Measurements from ENCODE around the gene TSHR.
A peak's percentile ranks its signal among the peaks of the same experiment; 100 is the strongest.

Gene TSHR

GRCh38 chr14:80927083-80927989, 28.1 kb upstream of the TSHR start:
- Histone ChIP-seq H3K36me3 (peaks cover 0 to 51% (median 29%) of the 10 kb centered on the region in 11 experiments; a peak in 16 of 22 replicates), H3K9me3 (replicated peaks in 1 of 11) (peaks cover 13 to 42% (median 24%) of the 10 kb centered on the region in 11 experiments), H3K4me1 (peaks cover 46 to 65% (median 53%) of the 10 kb centered on the region in 10 experiments), H4K20me1 (no peaks in the 10 kb centered on the region), H3K4me2 (peak overlapping the region; percentile 2 to 74 (median 64); a peak in 19 of 22 replicates), H3K9ac (peak overlapping the region in 3 of 11 experiments; percentile 34 to 45 (median 38); a peak in 5 of 22 replicates), H3K27me3 (no peaks in the 10 kb centered on the region), H3K27ac (peak overlapping the region in 8 of 11 experiments; percentile 11 to 97 (median 93); a peak in 14 of 22 replicates), H3K4me3 (no peak overlapping the region)
- no peak for TF ChIP-seq Cebpa-rat (IDR thresholded peaks at IDR 0.05)

- Histone ChIP-seq H3K4me3 (no peak overlapping the region; a peak in 2 of 20 replicates), H3K9me3 (replicated peaks in 1 of 11) (peaks cover 13 to 41% (median 29%) of the 10 kb centered on the region in 11 experiments), H3K27ac (peak overlapping the region in 10 of 11 experiments; percentile 15 to 97 (median 93); a peak in 21 of 22 replicates), H4K20me1 (no peaks in the 10 kb centered on the region), H3K36me3 (peaks cover 0 to 49% (median 27%) of the 10 kb centered on the region in 11 experiments; a peak in 12 of 22 replicates), H3K9ac (peak overlapping the region in 9 of 11 experiments; percentile 51 to 85 (median 76); a peak in 17 of 22 replicates), H3K4me2 (peak overlapping the region; percentile 67 to 88 (median 79); a peak in 21 of 22 replicates), H3K4me1 (peaks cover 58 to 90% (median 75%) of the 10 kb centered on the region in 10 experiments), H3K27me3 (no peaks in the 10 kb centered on the region)
- TF ChIP-seq Cebpa-rat (IDR thresholded peaks at IDR 0.05) = no peak
These were observed 25.3 kb upstream of the TSHR start for GRCh38 chr14:80930095-80930494.

- peaks cover 0 to 49% (median 25%) of the 10 kb centered on the region in 11 experiments; a peak in 16 of 22 replicates for H3K36me3 ChIP-seq
- peak overlapping the region in 10 of 11 experiments; percentile 14 to 85 (median 76); a peak in 17 of 22 replicates for H3K9ac ChIP-seq
- TF ChIP-seq Cebpa-rat (IDR thresholded peaks at IDR 0.05) = peak in 9 of 11 experiments; percentile 50 to 94 (median 71); a peak in 15 of 22 replicates
- H3K4me2 ChIP-seq = peak overlapping the region; percentile 67 to 88 (median 79)
- no peaks in the 10 kb centered on the region for H4K20me1 ChIP-seq
- no peaks in the 10 kb centered on the region for H3K27me3 ChIP-seq
- peaks cover 13 to 38% (median 29%) of the 10 kb centered on the region in 11 experiments for H3K9me3 ChIP-seq (replicated peaks in 1 of 11)
- peak overlapping the region in 4 of 10 experiments; percentile 12 to 39 (median 28); a peak in 6 of 20 replicates for H3K4me3 ChIP-seq
- H3K4me1 ChIP-seq = peaks cover 53 to 84% (median 71%) of the 10 kb centered on the region in 10 experiments
- peak overlapping the region in 10 of 11 experiments; percentile 15 to 97 (median 93); a peak in 21 of 22 replicates for H3K27ac ChIP-seq
These were observed 24.5 kb upstream of the TSHR start for GRCh38 chr14:80930836-80931389.

GRCh38 chr14:80933282-80933681, 22.1 kb upstream of the TSHR start:
- Histone ChIP-seq H3K4me3 (0 out of 20 replicates have a peak overlapping the region, but pooled peaks of 1 of the 10 experiments have one; percentile 11), H3K4me1 (peaks cover 36 to 62% (median 52%) of the 10 kb centered on the region in 10 experiments), H3K27me3 (no peaks in the 10 kb centered on the region), H3K36me3 (peaks cover 4 to 66% (median 33%) of the 10 kb centered on the region in 11 experiments; a peak in 17 of 22 replicates), H3K27ac (peak overlapping the region in 9 of 11 experiments; percentile 23 to 97 (median 96); a peak in 17 of 22 replicates), H3K9me3 (replicated peaks in 1 of 11) (peaks cover 12 to 32% (median 24%) of the 10 kb centered on the region in 11 experiments), H4K20me1 (no peaks in the 10 kb centered on the region), H3K4me2 (peak overlapping the region in 10 of 11 experiments; percentile 18 to 88 (median 79); a peak in 20 of 22 replicates), H3K9ac (peak overlapping the region in 7 of 11 experiments; percentile 32 to 85 (median 76); a peak in 13 of 22 replicates)
- no peak for TF ChIP-seq Cebpa-rat (IDR thresholded peaks at IDR 0.05)

GRCh38 chr14:80933686-80934085, 21.7 kb upstream of the TSHR start:
- Histone ChIP-seq H3K9ac (peak overlapping the region in 7 of 11 experiments; percentile 32 to 85 (median 76); a peak in 12 of 22 replicates), H3K4me2 (peak overlapping the region in 10 of 11 experiments; percentile 18 to 88 (median 79); a peak in 20 of 22 replicates), H3K4me3 (no peak overlapping the region), H3K27me3 (no peaks in the 10 kb centered on the region), H4K20me1 (no peaks in the 10 kb centered on the region), H3K27ac (peak overlapping the region in 9 of 11 experiments; percentile 23 to 97 (median 96); a peak in 17 of 22 replicates), H3K4me1 (peaks cover 36 to 62% (median 52%) of the 10 kb centered on the region in 10 experiments), H3K9me3 (replicated peaks in 1 of 11) (peaks cover 8 to 28% (median 20%) of the 10 kb centered on the region in 11 experiments), H3K36me3 (peaks cover 4 to 66% (median 32%) of the 10 kb centered on the region in 11 experiments; a peak in 17 of 22 replicates)
- no peak for TF ChIP-seq Cebpa-rat (IDR thresholded peaks at IDR 0.05)

GRCh38 chr14:80940146-80940545, 15.3 kb upstream of the TSHR start:
- no peaks in the 10 kb centered on the region for H4K20me1 ChIP-seq
- H3K4me1 ChIP-seq = peaks cover 20 to 33% (median 30%) of the 10 kb centered on the region in 10 experiments
- no peaks in the 10 kb centered on the region for H3K9me3 ChIP-seq (replicated peaks in 1 of 11)
- H3K9ac ChIP-seq = peak overlapping the region in 8 of 11 experiments; percentile 22 to 88 (median 80); a peak in 9 of 22 replicates
- no peaks in the 10 kb centered on the region for H3K27me3 ChIP-seq
- H3K4me3 ChIP-seq = peak overlapping the region; percentile 74 to 93 (median 82); a peak in 12 of 20 replicates
- H3K36me3 ChIP-seq = peaks cover 0 to 45% (median 19%) of the 10 kb centered on the region in 11 experiments; a peak in 16 of 22 replicates
- peak overlapping the region; percentile 81 to 98 (median 92); a peak in 21 of 22 replicates for H3K4me2 ChIP-seq
- peak overlapping the region in 8 of 11 experiments; percentile 78 to 88 (median 84); a peak in 13 of 22 replicates for H3K27ac ChIP-seq
- no peak for TF ChIP-seq Cebpa-rat (IDR thresholded peaks at IDR 0.05)

- peak within 1 kb of the TSS; percentile 74 to 93 (median 82) for H3K4me3 ChIP-seq
- peak within 1 kb of the TSS; percentile 54 to 88 (median 84); a peak in 21 of 22 replicates for H3K27ac ChIP-seq
These were observed 13.9 kb upstream of the TSHR start, which contains the start of gene CEP128 for GRCh38 chr14:80941241-80942185. CEP128 (minus strand) TSS chr14:80941738.

More at GRCh38 chr14:80941241-80942185, 13.9 kb upstream of the TSHR start, which contains the start of gene CEP128:
- Histone ChIP-seq H3K27me3 (no peaks in the 10 kb centered on the region), H3K4me1 (peaks cover 20 to 32% (median 30%) of the 10 kb centered on the region in 10 experiments), H4K20me1 (no peaks in the 10 kb centered on the region), H3K36me3 (peaks cover 0 to 31% (median 12%) of the 10 kb centered on the region in 11 experiments; a peak in 13 of 22 replicates), H3K9ac (peak within 1 kb of the TSS; percentile 76 to 88 (median 83)), H3K4me2 (peak within 1 kb of the TSS; percentile 81 to 98 (median 92)), H3K9me3 (replicated peaks in 1 of 11) (no peaks in the 10 kb centered on the region)
- TF ChIP-seq Cebpa-rat (IDR thresholded peaks at IDR 0.05) = no peak
